HCT116 (cell line): Measurements from ENCODE around the gene LTBR.

Experiments
- EZH2phosphoT487 ChIP-seq: fragments of 200-600 bp; IDR thresholded peaks from 2 replicates; pipeline ENCODE4 v1.6.1; 2018; ENCODE audit warnings: antibody characterized with exemption, borderline replicate concordance
- POLR2A ChIP-seq: IDR thresholded peaks from 2 replicates; pipeline ENCODE4 v1.7.0; 2011; ENCODE audit warnings: borderline replicate concordance; ENCODE audit not compliant: insufficient read depth, insufficient read length; ENCODE audit errors: extremely low read depth
- SIN3A ChIP-seq: IDR thresholded peaks from 2 replicates; pipeline ENCODE4 v1.6.1; 2012; ENCODE audit warnings: low read depth
- TF ChIP-seq, protein P1 (sequence below), 3 experiments: fragments of 200-600 bp in 1 of 3; sonication (generic) in 1 of 3; IDR thresholded peaks in 2 of 3; conservative IDR thresholded peaks in 1 of 3; 2 replicates each; pipeline ENCODE4 v1.5.1; 2012 to 2017; ENCODE audit warnings: low read depth in 2 of 3, low read length in 2 of 3, antibody characterized with exemption in 1 of 3, borderline replicate concordance in 1 of 3, control low read depth in 1 of 3, mild to moderate bottlenecking in 1 of 3, mixed read lengths in 1 of 3, mixed run types in 1 of 3, moderate library complexity in 1 of 3; ENCODE audit not compliant: insufficient read depth in 1 of 3

GRCh38 chr12:6360080-6360571, 23.8 kb upstream of the LTBR start:
- TF ChIP-seq EZH2phosphoT487, result no peak
- TF ChIP-seq SIN3A, result no peak
- no peak for TF ChIP-seq POLR2A
- TF ChIP-seq, protein P1, sequence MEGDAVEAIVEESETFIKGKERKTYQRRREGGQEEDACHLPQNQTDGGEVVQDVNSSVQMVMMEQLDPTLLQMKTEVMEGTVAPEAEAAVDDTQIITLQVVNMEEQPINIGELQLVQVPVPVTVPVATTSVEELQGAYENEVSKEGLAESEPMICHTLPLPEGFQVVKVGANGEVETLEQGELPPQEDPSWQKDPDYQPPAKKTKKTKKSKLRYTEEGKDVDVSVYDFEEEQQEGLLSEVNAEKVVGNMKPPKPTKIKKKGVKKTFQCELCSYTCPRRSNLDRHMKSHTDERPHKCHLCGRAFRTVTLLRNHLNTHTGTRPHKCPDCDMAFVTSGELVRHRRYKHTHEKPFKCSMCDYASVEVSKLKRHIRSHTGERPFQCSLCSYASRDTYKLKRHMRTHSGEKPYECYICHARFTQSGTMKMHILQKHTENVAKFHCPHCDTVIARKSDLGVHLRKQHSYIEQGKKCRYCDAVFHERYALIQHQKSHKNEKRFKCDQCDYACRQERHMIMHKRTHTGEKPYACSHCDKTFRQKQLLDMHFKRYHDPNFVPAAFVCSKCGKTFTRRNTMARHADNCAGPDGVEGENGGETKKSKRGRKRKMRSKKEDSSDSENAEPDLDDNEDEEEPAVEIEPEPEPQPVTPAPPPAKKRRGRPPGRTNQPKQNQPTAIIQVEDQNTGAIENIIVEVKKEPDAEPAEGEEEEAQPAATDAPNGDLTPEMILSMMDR (IDR thresholded peaks at IDR 0.05 in 2 of 3, conservative IDR thresholded peaks at IDR 0.05 in 1 of 3; ENCODE audit: borderline replicate concordance in 1 of 3, insufficient read depth in 1 of 3, low read depth in 2 of 3, low read length in 2 of 3), result no peak
